ENCODE results near the gene PPP1R3F. TPM values are rescaled to one million over a fixed set of nuclear protein-coding genes. Genes with fewer than 3 reads are reported as not detected.

The PPP1R3F gene
- polyA plus RNA-seq, 2 of the 4 experiments (the other 2 are of a cell fraction): 3.0 to 5.2 TPM

GRCh38 chrX:49247346-49247745 lies 22.2 kb upstream of the PPP1R3F start:
- H3K4me3 ChIP-seq: no peak overlapping the region
- TF ChIP-seq CBX2 (IDR thresholded peaks at IDR 0.05; ENCODE audit: borderline replicate concordance, low read depth) (no peak), E2F6 (IDR thresholded peaks at IDR 0.05; ENCODE audit: borderline replicate concordance, low read depth) (no peak), ATOH8 (CRISPR knock-in tag; IDR thresholded peaks at IDR 0.05; ENCODE audit: low read depth) (no peak), RFX5 (IDR thresholded peaks at IDR 0.05) (no peak), HMGXB4 (CRISPR knock-in tag; IDR thresholded peaks at IDR 0.05; ENCODE audit: borderline replicate concordance) (no peak), BCL3 (IDR thresholded peaks at IDR 0.05) (no peak), BHLHE40 (IDR thresholded peaks at IDR 0.05; ENCODE audit: low read depth, low read length) (no peak), RCOR1 (IDR thresholded peaks at IDR 0.05; ENCODE audit: low read depth, low read length) (no peak), NR3C1 (IDR thresholded peaks at IDR 0.05) (no peak), CTCF (IDR thresholded peaks at IDR 0.05) (no peak), REST (IDR thresholded peaks at IDR 0.05) (no peak), TP53 (CRISPR knock-in tag; IDR thresholded peaks at IDR 0.05) (no peak), CEBPB (IDR thresholded peaks at IDR 0.05) (no peak), GATA3 (IDR thresholded peaks at IDR 0.05; ENCODE audit: borderline replicate concordance) (no peak), CBX8 (IDR thresholded peaks at IDR 0.05) (no peak), RAD21 (conservative IDR thresholded peaks at IDR 0.05 in 1 of 2, IDR thresholded peaks at IDR 0.05 in 1 of 2) (no peak), CHD2 (IDR thresholded peaks at IDR 0.05; ENCODE audit: low read length, partially characterized antibody) (no peak)
- WGBS (ENCODE audit: missing lambda C conversion rate): 96% methylated on average over 4 of the region's 11 CpGs
- ChIA-PET CTCF (interaction anchor here (0.9 to 1.0 kb wide), 2 partner anchors 8 to 30 kb away, joined by 3 read pairs; no protein-coding TSS in a partner anchor), POLR2A (no interaction called here)
- DNase-seq (ENCODE audit: low read depth in 1 of 2, low spot score in 1 of 2) (no peak), ATAC-seq (no peak), FAIRE-seq (no peak)
- no peak overlapping the region for H3K27ac ChIP-seq
- peaks cover 7% of the 10 kb centered on the region for H3K4me1 ChIP-seq
- no peak overlapping the region for H3K4me2 ChIP-seq
- H3K9me3 ChIP-seq: no peaks in the 10 kb centered on the region
